ENCODE data around the gene LRIG1. TPM values are rescaled to one million over a fixed set of nuclear protein-coding genes. Genes with fewer than 3 reads are reported as not detected.

LRIG1 gene
- total RNA-seq, 1 donor: 14.1 TPM

DNA sequence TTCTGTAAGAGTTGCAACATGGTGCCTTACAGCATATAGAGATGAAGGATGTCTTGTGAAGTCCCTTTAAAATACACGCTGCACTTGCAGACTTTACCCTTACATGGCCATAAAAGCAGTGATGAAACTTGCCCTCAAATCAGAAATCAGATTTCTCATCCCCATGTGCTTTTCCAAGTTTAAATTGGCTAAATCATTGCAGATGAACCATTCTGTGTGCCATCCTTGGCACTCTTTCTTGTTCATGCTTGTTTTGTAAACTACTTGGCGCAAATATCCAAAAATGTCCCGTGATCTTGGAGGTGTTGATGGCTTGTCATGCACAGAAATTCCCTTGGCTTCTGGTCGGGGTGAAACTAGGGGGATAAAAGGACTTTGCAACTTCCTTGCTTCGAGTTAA, 135.7 kb downstream of the LRIG1 start:
- no peaks in the 10 kb centered on the region for H4K20me1 ChIP-seq (ENCODE audit: insufficient read depth, low read length)
- H3K79me2 ChIP-seq (ENCODE audit: insufficient read depth, low read length): no peaks in the 10 kb centered on the region
- H3K27ac ChIP-seq (ENCODE audit: low read depth, low read length): no peak overlapping the region
- no peaks in the 10 kb centered on the region for H3K36me3 ChIP-seq (ENCODE audit: insufficient read depth, low read length)
- DNase-seq (ENCODE audit: insufficient read length, low spot score, missing footprints): no peak
- no peak for TF ChIP-seq CTCF (IDR thresholded peaks at IDR 0.05; ENCODE audit: extremely low read depth, low read depth, low read length)
- H3K4me1 ChIP-seq (ENCODE audit: insufficient read depth, low read length): peaks cover 12% of the 10 kb centered on the region
- H3K4me2 ChIP-seq (ENCODE audit: insufficient read depth, low read length): no peak overlapping the region
- H2AFZ ChIP-seq (ENCODE audit: low read length): no peak overlapping the region
- H3K27me3 ChIP-seq (ENCODE audit: insufficient read depth, low read length): no peaks in the 10 kb centered on the region
- H3K9me3 ChIP-seq (ENCODE audit: low read depth, low read length): no peaks in the 10 kb centered on the region
- H3K4me3 ChIP-seq (ENCODE audit: insufficient read depth, low read length): no peak overlapping the region

DNA sequence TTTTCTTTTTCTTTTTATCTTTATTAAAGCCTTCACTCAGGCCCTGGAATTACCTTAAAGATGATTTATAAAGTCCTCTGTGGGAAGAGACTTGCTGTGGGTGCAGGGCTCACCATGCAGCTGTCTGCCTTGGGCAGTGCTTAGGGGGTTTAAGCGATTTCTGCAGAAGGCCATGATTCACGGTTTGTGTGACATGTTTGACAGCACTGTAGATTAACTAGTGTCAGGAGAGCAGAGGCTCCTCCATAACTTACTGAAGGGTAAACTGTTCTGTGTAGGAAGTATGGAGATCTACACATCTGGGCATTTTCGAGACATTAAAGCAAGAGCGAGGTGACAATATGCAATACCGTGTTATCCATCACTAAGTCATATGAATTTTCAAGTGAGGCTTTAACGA, 137.7 kb downstream of the LRIG1 start:
- no peaks in the 10 kb centered on the region for H3K9me3 ChIP-seq (ENCODE audit: low read depth, low read length)
- H3K79me2 ChIP-seq (ENCODE audit: insufficient read depth, low read length): no peaks in the 10 kb centered on the region
- peaks cover 12% of the 10 kb centered on the region for H3K4me1 ChIP-seq (ENCODE audit: insufficient read depth, low read length)
- no peak for TF ChIP-seq CTCF (IDR thresholded peaks at IDR 0.05; ENCODE audit: extremely low read depth, low read depth, low read length)
- H3K4me2 ChIP-seq (ENCODE audit: insufficient read depth, low read length): no peak overlapping the region
- no peak overlapping the region for H3K4me3 ChIP-seq (ENCODE audit: insufficient read depth, low read length)
- no peaks in the 10 kb centered on the region for H3K36me3 ChIP-seq (ENCODE audit: insufficient read depth, low read length)
- no peaks in the 10 kb centered on the region for H3K27me3 ChIP-seq (ENCODE audit: insufficient read depth, low read length)
- no peak overlapping the region for H2AFZ ChIP-seq (ENCODE audit: low read length)
- no peak overlapping the region for H3K27ac ChIP-seq (ENCODE audit: low read depth, low read length)
- H4K20me1 ChIP-seq (ENCODE audit: insufficient read depth, low read length): no peaks in the 10 kb centered on the region
- no peak for DNase-seq (ENCODE audit: insufficient read length, low spot score, missing footprints)

DNA sequence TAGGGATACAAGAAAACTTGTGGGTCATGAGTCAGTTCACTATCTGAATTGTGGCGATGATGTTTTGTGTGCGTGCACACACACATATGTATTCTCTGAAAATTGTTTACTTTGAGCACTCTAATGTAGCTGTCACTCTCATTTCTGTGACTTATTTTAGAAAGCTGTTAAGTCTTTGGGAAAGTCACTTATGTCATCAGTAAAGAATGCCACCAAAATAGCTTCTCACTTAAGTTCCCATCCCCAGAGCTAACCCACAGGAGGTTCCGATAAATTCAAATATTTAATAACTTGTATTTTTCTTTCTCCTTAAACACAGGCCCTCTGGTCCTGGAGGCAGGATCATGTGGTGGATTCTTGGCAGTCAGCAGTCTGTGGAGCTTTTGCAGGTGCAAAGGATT, 138.3 kb downstream of the LRIG1 start:
- Histone ChIP-seq H3K36me3 (ENCODE audit: insufficient read depth, low read length) (no peaks in the 10 kb centered on the region), H3K4me2 (ENCODE audit: insufficient read depth, low read length) (no peak overlapping the region), H3K4me3 (ENCODE audit: insufficient read depth, low read length) (no peak overlapping the region), H3K9me3 (ENCODE audit: low read depth, low read length) (no peaks in the 10 kb centered on the region), H3K27ac (ENCODE audit: low read depth, low read length) (peak overlapping the region; percentile 46), H4K20me1 (ENCODE audit: insufficient read depth, low read length) (no peaks in the 10 kb centered on the region), H2AFZ (ENCODE audit: low read length) (no peak overlapping the region), H3K79me2 (ENCODE audit: insufficient read depth, low read length) (no peaks in the 10 kb centered on the region), H3K27me3 (ENCODE audit: insufficient read depth, low read length) (no peaks in the 10 kb centered on the region), H3K4me1 (ENCODE audit: insufficient read depth, low read length) (peaks cover 12% of the 10 kb centered on the region)
- DNase-seq (ENCODE audit: insufficient read length, low spot score, missing footprints): no peak
- TF ChIP-seq CTCF (IDR thresholded peaks at IDR 0.05; ENCODE audit: extremely low read depth, low read depth, low read length): no peak

GRCh38 chr3:66361356-66361755, 139.5 kb downstream of the LRIG1 start:
- Histone ChIP-seq H2AFZ (ENCODE audit: low read length) (no peak overlapping the region), H3K36me3 (ENCODE audit: insufficient read depth, low read length) (no peaks in the 10 kb centered on the region), H3K4me3 (ENCODE audit: insufficient read depth, low read length) (no peak overlapping the region), H4K20me1 (ENCODE audit: insufficient read depth, low read length) (no peaks in the 10 kb centered on the region), H3K79me2 (ENCODE audit: insufficient read depth, low read length) (no peaks in the 10 kb centered on the region), H3K4me1 (ENCODE audit: insufficient read depth, low read length) (peaks cover 12% of the 10 kb centered on the region), H3K9me3 (ENCODE audit: low read depth, low read length) (no peaks in the 10 kb centered on the region), H3K27me3 (ENCODE audit: insufficient read depth, low read length) (no peaks in the 10 kb centered on the region), H3K4me2 (ENCODE audit: insufficient read depth, low read length) (no peak overlapping the region), H3K27ac (ENCODE audit: low read depth, low read length) (no peak overlapping the region)
- DNase-seq (ENCODE audit: insufficient read length, low spot score, missing footprints): no peak
- TF ChIP-seq CTCF (IDR thresholded peaks at IDR 0.05; ENCODE audit: extremely low read depth, low read depth, low read length): no peak

All from osteoblast (primary cell).